Measurements from ENCODE around the gene PYGB. TPM values are rescaled to one million over a fixed set of nuclear protein-coding genes. Genes with fewer than 3 reads are reported as not detected.

PYGB gene
- total RNA-seq, 2 experiments from 2014 or later = 26.3 to 27.5 TPM

GRCh38 chr20:25254571-25254970, 6.7 kb downstream of the PYGB start:
- CTCF ChIA-PET = no interaction called here
- Histone ChIP-seq H3K36me3 (ENCODE audit: insufficient read depth, low read length) (peaks cover 3% of the 10 kb centered on the region), H3K4me3 (ENCODE audit: low read length) (no peak overlapping the region), H3K4me1 (ENCODE audit: insufficient read depth, low read length) (peaks cover 18% of the 10 kb centered on the region), H3K9me3 (ENCODE audit: control insufficient read depth in 1 of 2, insufficient read depth in 1 of 2, low read length in 2 of 2) (no peaks in the 10 kb centered on the region), H3K27me3 (ENCODE audit: control insufficient read depth in 1 of 2, insufficient read depth in 2 of 2, low read length in 2 of 2) (no peaks in the 10 kb centered on the region), H3K27ac (ENCODE audit: low read depth in 1 of 2, low read length in 2 of 2) (no peak overlapping the region)
- no peaks in the 10 kb centered on the region for H3K9me3 Mint-ChIP-seq
- DNase-seq = no peak
- peaks cover 74% of the 10 kb centered on the region for H3K4me1 Mint-ChIP-seq (ENCODE audit: low read depth)
- peak overlapping the region; percentile 15 for H3K27ac Mint-ChIP-seq
- H3K4me3 Mint-ChIP-seq = no peak overlapping the region
- no peaks in the 10 kb centered on the region for H3K27me3 Mint-ChIP-seq
- ATAC-seq (ENCODE audit: poor library complexity) = no peak
- TF ChIP-seq CTCF (IDR thresholded peaks at IDR 0.05) = no peak
- peaks cover 13% of the 10 kb centered on the region for H3K36me3 Mint-ChIP-seq (ENCODE audit: low read depth)
- POLR2A ChIA-PET = no interaction called here
- intact Hi-C loops (cut with DNase I, micrococcal nuclease) = loop anchor here in 1 of 2 experiments (5.0 kb wide), 1 partner anchor 167 kb away; no protein-coding TSS in a partner anchor

- no peak overlapping the region for H3K27ac ChIP-seq (ENCODE audit: low read depth in 1 of 2, low read length in 2 of 2)
- TF ChIP-seq CTCF (IDR thresholded peaks at IDR 0.05) = no peak
- POLR2A ChIA-PET = no interaction called here
- DNase-seq (no peak), ATAC-seq (ENCODE audit: poor library complexity) (no peak)
- H3K27me3 ChIP-seq (ENCODE audit: control insufficient read depth in 1 of 2, insufficient read depth in 2 of 2, low read length in 2 of 2) = no peaks in the 10 kb centered on the region
- intact Hi-C loops (cut with DNase I, micrococcal nuclease) = loop anchor here in 1 of 2 experiments (5.0 kb wide), 1 partner anchor 168 kb away; no protein-coding TSS in a partner anchor
- CTCF ChIA-PET = no interaction called here
- no peak overlapping the region for H3K4me3 Mint-ChIP-seq
- H3K4me1 ChIP-seq (ENCODE audit: insufficient read depth, low read length) = peaks cover 13% of the 10 kb centered on the region
- H3K4me1 Mint-ChIP-seq (ENCODE audit: low read depth) = peaks cover 74% of the 10 kb centered on the region
- peaks cover 8% of the 10 kb centered on the region for H3K36me3 ChIP-seq (ENCODE audit: insufficient read depth, low read length)
- H3K9me3 Mint-ChIP-seq = no peaks in the 10 kb centered on the region
- no peaks in the 10 kb centered on the region for H3K27me3 Mint-ChIP-seq
- H3K9me3 ChIP-seq (ENCODE audit: control insufficient read depth in 1 of 2, insufficient read depth in 1 of 2, low read length in 2 of 2) = no peaks in the 10 kb centered on the region
- peaks cover 18% of the 10 kb centered on the region for H3K36me3 Mint-ChIP-seq (ENCODE audit: low read depth)
- H3K4me3 ChIP-seq (ENCODE audit: low read length) = no peak overlapping the region
- H3K27ac Mint-ChIP-seq = peak overlapping the region; percentile 15
These were observed 7.2 kb downstream of the PYGB start for GRCh38 chr20:25254986-25255680.

- no peaks in the 10 kb centered on the region for H3K27me3 Mint-ChIP-seq
- Histone ChIP-seq H3K36me3 (ENCODE audit: insufficient read depth, low read length) (peaks cover 8% of the 10 kb centered on the region), H3K27me3 (ENCODE audit: control insufficient read depth in 1 of 2, insufficient read depth in 2 of 2, low read length in 2 of 2) (no peaks in the 10 kb centered on the region), H3K4me1 (ENCODE audit: insufficient read depth, low read length) (peaks cover 12% of the 10 kb centered on the region), H3K4me3 (ENCODE audit: low read length) (no peak overlapping the region), H3K27ac (ENCODE audit: low read depth in 1 of 2, low read length in 2 of 2) (no peak overlapping the region), H3K9me3 (ENCODE audit: control insufficient read depth in 1 of 2, insufficient read depth in 1 of 2, low read length in 2 of 2) (no peaks in the 10 kb centered on the region)
- H3K4me3 Mint-ChIP-seq = no peak overlapping the region
- no peak for ATAC-seq (ENCODE audit: poor library complexity)
- peaks cover 26% of the 10 kb centered on the region for H3K36me3 Mint-ChIP-seq (ENCODE audit: low read depth)
- intact Hi-C loops (cut with DNase I, micrococcal nuclease) = no loop called here
- DNase-seq = no peak
- TF ChIP-seq CTCF (IDR thresholded peaks at IDR 0.05) = no peak
- no peaks in the 10 kb centered on the region for H3K9me3 Mint-ChIP-seq
- peaks cover 74% of the 10 kb centered on the region for H3K4me1 Mint-ChIP-seq (ENCODE audit: low read depth)
- ChIA-PET POLR2A (interaction anchor here (1.9 to 2.3 kb wide), 2 partner anchors 8 to 10 kb away, joined by 4 to 6 read pairs; partner anchors contain the start of gene PYGB), CTCF (interaction anchor here (1.2 kb wide), 1 partner anchor 9 kb away, joined by 3 read pairs; no protein-coding TSS in a partner anchor)
- peak overlapping the region; percentile 59 for H3K27ac Mint-ChIP-seq
These were observed 8.5 kb downstream of the PYGB start for GRCh38 chr20:25256226-25256859.
